HG03108 (cell line): ENCODE results near the gene COPB2.

Source experiments
- ATAC-seq: cut with Tn5 transposase; IDR thresholded peaks from one replicate; pipeline ENCODE4 v1.9.1; 2021; ENCODE audit warnings: moderate library complexity; ENCODE audit not compliant: unreplicated experiment

Gene COPB2

DNA sequence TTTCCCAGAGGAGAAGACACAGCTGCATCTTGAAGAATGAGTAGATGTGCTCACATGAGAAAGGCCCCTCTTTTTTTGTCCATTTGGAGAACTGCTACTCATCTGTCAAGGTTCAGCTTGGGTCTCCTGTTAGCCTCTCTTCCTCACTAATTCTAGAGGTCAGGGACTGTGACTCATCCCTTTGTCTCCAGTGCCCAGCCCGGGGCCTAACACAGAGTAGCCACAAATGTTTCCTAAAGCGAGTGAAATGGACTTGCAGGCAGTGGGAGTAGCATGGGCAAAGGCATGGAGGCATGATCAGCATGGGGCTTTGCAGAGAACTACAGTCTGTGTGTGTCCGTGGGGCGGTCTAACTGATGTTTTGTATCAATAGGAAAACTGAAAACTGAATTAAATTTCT is 79.6 kb downstream of the COPB2 start:
- no peak for ATAC-seq

- no peak for ATAC-seq
These were observed 80.3 kb downstream of the COPB2 start for GRCh38 chr3:139309061-139309591.

GRCh38 chr3:139308560-139308959 is 80.9 kb downstream of the COPB2 start:
- ATAC-seq, result no peak

- ATAC-seq, result no peak
These were observed 81.6 kb downstream of the COPB2 start for GRCh38 chr3:139307601-139308555.
